Mucosa of descending colon (tissue), 3 donors: ENCODE data around the gene CIB4. TPM values are rescaled to one million over a fixed set of nuclear protein-coding genes. Genes with fewer than 3 reads are reported as not detected.

ENCODE experiments used
- ATAC-seq: fragments of 200-7000 bp; cut with Tn5 transposase; one replicate; pipeline ENCODE4 v1.9.1; 2020; ENCODE audit warnings: mild to moderate bottlenecking, moderate library complexity
- DNase-seq, 3 donors: peaks; one replicate each; pipeline ENCODE4 v3.0.0-alpha.2; 2020
- H3K36me3 ChIP-seq: fragments of 200-600 bp; one replicate; pipeline ENCODE4 v1.8.0; 2021; ENCODE audit warnings: low read depth, mild to moderate bottlenecking
- H3K4me1 ChIP-seq: fragments of 200-600 bp; one replicate; pipeline ENCODE4 v1.8.0; 2021; ENCODE audit warnings: low read depth, mild to moderate bottlenecking
- H3K4me3 ChIP-seq: fragments of 200-600 bp; one replicate; pipeline ENCODE4 v1.8.0; 2021; ENCODE audit warnings: mild to moderate bottlenecking
- H3K9me3 ChIP-seq: fragments of 200-600 bp; one replicate; pipeline ENCODE4 v1.8.0; 2021; ENCODE audit warnings: mild to moderate bottlenecking
- CTCF ChIP-seq: fragments of 200-600 bp; IDR thresholded peaks from one replicate; pipeline ENCODE4 v1.8.0; 2022; ENCODE audit warnings: antibody characterized with exemption, mild to moderate bottlenecking
- intact Hi-C, 2 donors: fragments of 100-400 bp; cut with DNase I in 1 of 2; cut with micrococcal nuclease in 1 of 2; formaldehyde crosslinking; loops; one replicate each; pipeline versions ENCODE4 v1.11.0 to v1.11.1; 2022; cut with DNase I, micrococcal nuclease
- total RNA-seq, 3 donors: library from RNA; stranded (reverse); fragmentation: NEBNext Ultra II Directional in 2 of 3; extraction: Animal tissue kit (Norgen Biotek cat#: 25700) in 2 of 3; gene quantifications; one replicate each; pipeline versions ENCODE4 v1.2.1 to v1.2.4, GENCODE V29; 2021 to 2023
- donor health status: DM: no; HTN: no; CAD: no; lungs with moderate emphysema.
- donor health status: DM: no; HTN: no; CAD: no.
- donor health status: DM: no; HTN: yes; CAD: no.

CIB4 gene
- total RNA-seq, 3 donors from 2014 or later, result 0.60 TPM; not detected in 2

- ATAC-seq (no peak), DNase-seq (no peak)
- Histone ChIP-seq H3K36me3 (no peaks in the 10 kb centered on the region), H3K4me1 (no peaks in the 10 kb centered on the region), H3K9me3 (no peaks in the 10 kb centered on the region), H3K4me3 (no peak overlapping the region)
- TF ChIP-seq CTCF, result no peak
- intact Hi-C loops, result no loop called here
Measured at GRCh38 chr2:26637811-26638310, 3.3 kb downstream of the CIB4 start.

DNA sequence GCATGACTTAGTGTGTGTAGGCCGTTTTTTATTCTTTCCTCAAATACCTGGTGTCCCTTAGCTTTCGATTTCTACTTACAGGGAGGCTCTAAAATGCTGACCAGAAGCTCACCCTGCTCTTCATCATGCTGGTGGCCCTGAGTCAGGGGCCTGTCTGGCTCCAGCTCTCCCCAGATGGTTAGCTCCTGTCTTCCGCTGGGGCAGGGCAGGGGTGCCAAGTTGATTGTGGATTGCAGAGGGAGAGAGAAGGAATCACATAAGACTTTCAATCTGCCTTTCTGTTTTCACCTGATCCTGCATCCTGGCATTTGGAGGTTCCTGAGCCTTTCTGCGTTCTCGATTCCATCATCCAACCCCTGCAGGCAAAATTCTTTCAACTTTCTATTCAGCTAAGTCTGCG, 4.2 kb downstream of the CIB4 start:
- no peak for DNase-seq
- Histone ChIP-seq H3K9me3 (no peaks in the 10 kb centered on the region), H3K4me3 (no peak overlapping the region), H3K36me3 (no peaks in the 10 kb centered on the region), H3K4me1 (no peaks in the 10 kb centered on the region)
- ATAC-seq, result no peak
- intact Hi-C loops, result no loop called here
- no peak for TF ChIP-seq CTCF

GRCh38 chr2:26635401-26635800, 5.8 kb downstream of the CIB4 start:
- DNase-seq (no peak), ATAC-seq (no peak)
- no peak for TF ChIP-seq CTCF
- no peaks in the 10 kb centered on the region for H3K4me1 ChIP-seq
- no peaks in the 10 kb centered on the region for H3K9me3 ChIP-seq
- H3K4me3 ChIP-seq, result no peak overlapping the region
- H3K36me3 ChIP-seq, result no peaks in the 10 kb centered on the region
- intact Hi-C loops, result no loop called here

GRCh38 chr2:26634636-26635230, 6.4 kb downstream of the CIB4 start:
- H3K4me3 ChIP-seq, result no peak overlapping the region
- DNase-seq (no peak), ATAC-seq (no peak)
- H3K9me3 ChIP-seq, result no peaks in the 10 kb centered on the region
- H3K36me3 ChIP-seq, result no peaks in the 10 kb centered on the region
- TF ChIP-seq CTCF, result no peak
- intact Hi-C loops, result no loop called here
- no peaks in the 10 kb centered on the region for H3K4me1 ChIP-seq

GRCh38 chr2:26633993-26634595, 7.1 kb downstream of the CIB4 start:
- DNase-seq (no peak), ATAC-seq (no peak)
- intact Hi-C loops, result no loop called here
- no peaks in the 10 kb centered on the region for H3K36me3 ChIP-seq
- TF ChIP-seq CTCF, result no peak
- no peaks in the 10 kb centered on the region for H3K4me1 ChIP-seq
- H3K4me3 ChIP-seq, result no peak overlapping the region
- H3K9me3 ChIP-seq, result no peaks in the 10 kb centered on the region
